Caco-2 (cell line): ENCODE measurements around the gene OSM. TPM values are rescaled to one million over a fixed set of nuclear protein-coding genes. Genes with fewer than 3 reads are reported as not detected.

ENCODE experiments used
- BruUV-seq: library from RNA; stranded (reverse); fragments of 400-500 nt; replicated peaks from 2 replicates; lab custom pipeline; 2021; lab: Mats Ljungman, UMichigan
- CTCF ChIA-PET: fragments of 300-600 bp; sonication (Branson Sonifier 250); formaldehyde crosslinking; loops from one replicate; lab custom pipeline; 2022; ENCODE audit warnings: antibody characterized with exemption; lab: Charles Lee
- POLR2A ChIA-PET: fragments of 300-600 bp; sonication (Branson Sonifier 250); formaldehyde crosslinking; loops from one replicate; lab custom pipeline; 2022; ENCODE audit warnings: antibody characterized with exemption; lab: Charles Lee
- DNase-seq, 2 experiments: peaks; one replicate each; pipeline versions ENCODE4 v3.0.0 to v3.0.0-alpha.2; 2020 to 2022
- H3K27me3 ChIP-seq: replicated peaks from 2 replicates; pipeline ENCODE4 v1.6.0; 2011; ENCODE audit warnings: low read length; ENCODE audit not compliant: control insufficient read depth, insufficient read depth
- H3K36me3 ChIP-seq: 2 replicates; pipeline ENCODE4 v1.5.1; 2011; ENCODE audit warnings: low read length; ENCODE audit not compliant: control insufficient read depth, insufficient read depth
- H3K4me1 ChIP-seq: fragments of 250-450 bp; sonication (Bioruptor Pico); 2 replicates; pipeline ENCODE4 v1.5.1; 2020; ENCODE audit warnings: mild to moderate bottlenecking
- H3K4me3 ChIP-seq: 2 replicates; pipeline ENCODE4 v1.5.1; 2011; ENCODE audit warnings: low read depth, mild to moderate bottlenecking, control low read depth, low read length
- H3K9me3 ChIP-seq: fragments of 250-450 bp; sonication (Bioruptor Pico); 2 replicates; pipeline ENCODE4 v1.5.1; 2020; ENCODE audit warnings: mild to moderate bottlenecking, moderate library complexity
- H3K27ac Mint-ChIP-seq: one replicate; pipeline ENCODE4 v1.8.0; 2022; ENCODE audit warnings: mixed read lengths; ENCODE audit not compliant: unreplicated experiment
- H3K27me3 Mint-ChIP-seq: one replicate; pipeline ENCODE4 v1.8.0; 2022; ENCODE audit warnings: mixed read lengths; ENCODE audit not compliant: insufficient read depth, unreplicated experiment
- H3K36me3 Mint-ChIP-seq: one replicate; pipeline ENCODE4 v1.8.0; 2022; ENCODE audit warnings: mild to moderate bottlenecking, mixed read lengths; ENCODE audit not compliant: insufficient read depth, unreplicated experiment
- H3K4me1 Mint-ChIP-seq: one replicate; pipeline ENCODE4 v1.8.0; 2022; ENCODE audit warnings: low read depth, mixed read lengths; ENCODE audit not compliant: unreplicated experiment
- H3K4me3 Mint-ChIP-seq: one replicate; pipeline ENCODE4 v1.8.0; 2022; ENCODE audit warnings: mild to moderate bottlenecking, moderate library complexity, mixed read lengths; ENCODE audit not compliant: unreplicated experiment
- H3K9me3 Mint-ChIP-seq: one replicate; pipeline ENCODE4 v1.8.0; 2022; ENCODE audit warnings: mixed read lengths; ENCODE audit not compliant: unreplicated experiment
- CTCF ChIP-seq, 2 experiments: fragments of 200-600 bp in 1 of 2; IDR thresholded peaks; 1 replicate in 1 of 2; 2 replicates in 1 of 2; pipeline versions ENCODE4 v1.5.1 to v1.8.0; 2011 to 2022; ENCODE audit warnings: antibody characterized with exemption in 1 of 2, control low read depth in 1 of 2, inconsistent platforms in 1 of 2, low read depth in 1 of 2, low read length in 1 of 2, mild to moderate bottlenecking in 1 of 2, moderate library complexity in 1 of 2; ENCODE audit not compliant: insufficient read depth in 1 of 2, severe bottlenecking in 1 of 2, unreplicated experiment in 1 of 2
- intact Hi-C: fragments of 100-400 bp; cut with micrococcal nuclease; formaldehyde crosslinking; loops from one replicate; pipeline ENCODE4 v1.10.0; 2022; ENCODE audit not compliant: unreplicated experiment
- total RNA-seq: library from RNA; stranded (reverse); gene quantifications from 2 replicates; pipeline ENCODE4 v1.2.3, GENCODE V29; 2022

OSM gene
- total RNA-seq, 1 experiment from 2014 or later, result not detected

- BruUV-seq, result no TSS peak
- H3K4me3 Mint-ChIP-seq, result no peak overlapping the region
- no peaks in the 10 kb centered on the region for H3K9me3 Mint-ChIP-seq
- Histone ChIP-seq H3K36me3 (peaks cover 2% of the 10 kb centered on the region), H3K4me1 (peaks cover 22% of the 10 kb centered on the region), H3K4me3 (no peak overlapping the region), H3K9me3 (no peaks in the 10 kb centered on the region), H3K27me3 (no peaks in the 10 kb centered on the region)
- peaks cover 28% of the 10 kb centered on the region for H3K36me3 Mint-ChIP-seq
- no peaks in the 10 kb centered on the region for H3K27me3 Mint-ChIP-seq
- no peak for DNase-seq
- peak overlapping the region; percentile 29 for H3K27ac Mint-ChIP-seq
- H3K4me1 Mint-ChIP-seq, result peaks cover 31% of the 10 kb centered on the region
- POLR2A ChIA-PET, result no interaction called here
- CTCF ChIA-PET, result interaction anchor here (1.0 to 1.4 kb wide), 2 partner anchors 13 to 15 kb away, joined by 3 to 5 read pairs; partner anchors contain the start of gene CASTOR1
- TF ChIP-seq CTCF (IDR thresholded peaks at IDR 0.05; ENCODE audit: insufficient read depth in 1 of 2, low read depth in 1 of 2, low read length in 1 of 2, severe bottlenecking in 1 of 2, unreplicated experiment in 1 of 2), result no peak
- intact Hi-C loops, result no loop called here
These were observed 36.1 kb upstream of the OSM start for GRCh38 chr22:30302810-30303138.

DNA sequence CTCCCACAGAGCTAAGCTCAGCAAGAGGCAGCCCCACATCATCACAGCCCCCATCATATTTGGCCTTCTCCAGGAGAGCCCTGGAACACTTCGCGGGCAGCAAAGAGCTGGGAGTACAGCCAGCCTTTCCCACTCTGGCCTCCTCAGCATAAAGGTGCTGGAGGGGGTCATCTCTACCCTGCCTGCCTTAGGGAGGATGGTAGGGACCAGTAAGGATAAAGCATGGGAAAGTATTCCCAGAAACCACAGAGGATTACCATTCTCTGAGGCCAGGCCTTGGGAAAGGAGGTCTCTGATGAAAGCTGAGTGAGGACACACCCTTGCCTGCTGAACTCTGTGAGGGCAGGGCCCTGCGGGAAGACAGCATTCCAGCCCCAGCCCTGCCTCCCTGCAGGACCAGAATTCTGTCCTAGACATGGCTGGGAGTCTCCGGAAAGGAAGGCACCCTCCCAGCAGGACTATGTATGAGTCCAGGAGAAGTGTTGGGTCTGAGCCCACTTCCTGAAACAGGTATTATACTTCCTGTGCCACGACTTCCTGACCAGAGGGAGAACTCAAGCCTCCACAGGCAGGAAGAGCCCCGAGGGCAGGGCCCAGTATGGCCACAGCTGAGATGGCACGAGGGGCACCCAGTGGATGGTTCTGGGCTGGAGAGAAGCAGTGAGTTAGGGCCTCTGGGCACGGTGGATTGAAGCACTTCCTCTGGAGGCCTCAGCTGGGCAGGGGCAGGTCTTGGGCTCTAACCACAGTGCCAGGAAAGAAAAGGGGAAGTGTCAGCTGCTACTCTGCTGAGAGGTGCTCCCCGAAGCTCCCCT lies 35.6 kb upstream of the OSM start:
- CTCF ChIA-PET, result interaction anchor here (0.6 to 1.4 kb wide), 3 partner anchors 13 to 25 kb away, joined by 3 to 7 read pairs (median 5); partner anchors contain the start of gene CASTOR1
- peak overlapping the region; percentile 29 for H3K27ac Mint-ChIP-seq
- no peaks in the 10 kb centered on the region for H3K9me3 ChIP-seq
- H3K9me3 Mint-ChIP-seq, result no peaks in the 10 kb centered on the region
- POLR2A ChIA-PET, result no interaction called here
- no peaks in the 10 kb centered on the region for H3K27me3 ChIP-seq
- peaks cover 28% of the 10 kb centered on the region for H3K36me3 Mint-ChIP-seq
- H3K4me3 ChIP-seq, result no peak overlapping the region
- no peak for DNase-seq
- H3K4me3 Mint-ChIP-seq, result no peak overlapping the region
- H3K36me3 ChIP-seq, result peaks cover 5% of the 10 kb centered on the region
- H3K4me1 ChIP-seq, result peaks cover 24% of the 10 kb centered on the region
- intact Hi-C loops, result no loop called here
- no peak for TF ChIP-seq CTCF (IDR thresholded peaks at IDR 0.05; ENCODE audit: insufficient read depth in 1 of 2, low read depth in 1 of 2, low read length in 1 of 2, severe bottlenecking in 1 of 2, unreplicated experiment in 1 of 2)
- H3K4me1 Mint-ChIP-seq, result peaks cover 31% of the 10 kb centered on the region
- BruUV-seq, result no TSS peak
- H3K27me3 Mint-ChIP-seq, result no peaks in the 10 kb centered on the region

DNA sequence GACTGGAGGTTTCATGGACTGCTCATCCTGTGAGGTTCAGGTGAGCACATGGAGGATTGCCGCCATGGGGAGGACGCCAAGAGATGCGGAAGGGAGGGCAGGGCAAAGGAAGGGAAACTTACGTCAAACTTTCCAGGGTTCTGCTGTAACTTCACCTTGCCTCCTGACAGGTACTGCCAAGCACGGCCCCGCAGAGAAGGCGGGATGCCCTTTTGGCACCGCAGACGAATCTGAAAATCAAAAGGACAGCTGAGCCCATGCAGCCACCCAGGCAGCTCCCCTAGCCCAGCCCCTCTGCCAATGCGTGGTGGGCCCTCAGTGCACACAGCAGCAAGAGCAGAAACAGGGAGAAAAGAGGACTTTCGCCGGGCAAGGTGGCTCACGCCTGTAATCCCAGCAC lies 32.7 kb upstream of the OSM start:
- no peak for TF ChIP-seq CTCF (IDR thresholded peaks at IDR 0.05; ENCODE audit: insufficient read depth in 1 of 2, low read depth in 1 of 2, low read length in 1 of 2, severe bottlenecking in 1 of 2, unreplicated experiment in 1 of 2)
- Histone ChIP-seq H3K4me1 (peaks cover 24% of the 10 kb centered on the region), H3K9me3 (no peaks in the 10 kb centered on the region), H3K4me3 (no peak overlapping the region), H3K27me3 (no peaks in the 10 kb centered on the region), H3K36me3 (peaks cover 5% of the 10 kb centered on the region)
- no peak overlapping the region for H3K4me3 Mint-ChIP-seq
- no peaks in the 10 kb centered on the region for H3K9me3 Mint-ChIP-seq
- no peak for DNase-seq
- H3K27me3 Mint-ChIP-seq, result no peaks in the 10 kb centered on the region
- intact Hi-C loops, result loop anchor here (2.0 kb wide), 1 partner anchor 27 kb away; the partner anchor contains the start of gene TBC1D10A
- BruUV-seq, result no TSS peak
- peak overlapping the region; percentile 65 for H3K27ac Mint-ChIP-seq
- H3K36me3 Mint-ChIP-seq, result peaks cover 21% of the 10 kb centered on the region
- POLR2A ChIA-PET, result interaction anchor here (1.5 kb wide), 1 partner anchor 28 kb away, joined by 8 read pairs; the partner anchor contains the start of gene TBC1D10A
- H3K4me1 Mint-ChIP-seq, result peaks cover 17% of the 10 kb centered on the region
- CTCF ChIA-PET, result interaction anchor here (1.2 to 2.1 kb wide), 4 partner anchors 11 to 87 kb away, joined by 3 to 45 read pairs (median 10); partner anchors contain the start of genes CASTOR1, CCDC157, SF3A1 and TBC1D10A
